Vagina (tissue), 2 donors: ENCODE results near the gene ZNF783.
"Not testable (repeated sequence)": the region's sequence is repeated elsewhere in the genome, so short reads cannot be mapped to it uniquely, and the experiment has no call there.

Experiments used
- POLR2A ChIP-seq, 2 donors: fragments of 450-650 bp; IDR thresholded peaks; one replicate each; pipeline ENCODE4 v1.6.1; 2017; ENCODE audit warnings: antibody characterized with exemption in 2 of 2, mild to moderate bottlenecking in 2 of 2, moderate library complexity in 2 of 2
- TF ChIP-seq, protein P1 (sequence below), 3 experiments: fragments of 450-650 bp in 2 of 3; fragments of 200-600 bp in 1 of 3; sonication (generic) in 1 of 3; IDR thresholded peaks; one replicate each; pipeline ENCODE4 v1.5.1; 2017 to 2019; ENCODE audit warnings: antibody characterized with exemption in 3 of 3, mild to moderate bottlenecking in 2 of 3, moderate library complexity in 2 of 3

DNA sequence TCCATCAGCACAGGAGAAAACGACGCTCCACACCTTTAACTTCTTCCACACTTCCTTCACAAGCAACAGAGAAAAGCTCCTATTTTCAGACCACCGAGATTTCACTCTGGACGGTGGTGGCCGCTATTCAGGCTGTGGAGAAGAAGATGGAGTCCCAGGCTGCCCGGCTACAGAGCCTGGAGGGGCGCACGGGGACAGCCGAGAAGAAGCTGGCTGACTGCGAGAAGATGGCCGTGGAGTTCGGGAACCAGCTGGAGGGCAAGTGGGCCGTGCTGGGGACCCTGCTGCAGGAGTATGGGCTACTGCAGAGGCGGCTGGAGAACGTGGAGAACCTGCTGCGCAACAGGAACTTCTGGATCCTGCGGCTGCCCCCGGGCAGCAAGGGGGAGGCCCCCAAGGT lies 11.8 kb upstream of the ZNF783 start:
- TF ChIP-seq, protein P1, sequence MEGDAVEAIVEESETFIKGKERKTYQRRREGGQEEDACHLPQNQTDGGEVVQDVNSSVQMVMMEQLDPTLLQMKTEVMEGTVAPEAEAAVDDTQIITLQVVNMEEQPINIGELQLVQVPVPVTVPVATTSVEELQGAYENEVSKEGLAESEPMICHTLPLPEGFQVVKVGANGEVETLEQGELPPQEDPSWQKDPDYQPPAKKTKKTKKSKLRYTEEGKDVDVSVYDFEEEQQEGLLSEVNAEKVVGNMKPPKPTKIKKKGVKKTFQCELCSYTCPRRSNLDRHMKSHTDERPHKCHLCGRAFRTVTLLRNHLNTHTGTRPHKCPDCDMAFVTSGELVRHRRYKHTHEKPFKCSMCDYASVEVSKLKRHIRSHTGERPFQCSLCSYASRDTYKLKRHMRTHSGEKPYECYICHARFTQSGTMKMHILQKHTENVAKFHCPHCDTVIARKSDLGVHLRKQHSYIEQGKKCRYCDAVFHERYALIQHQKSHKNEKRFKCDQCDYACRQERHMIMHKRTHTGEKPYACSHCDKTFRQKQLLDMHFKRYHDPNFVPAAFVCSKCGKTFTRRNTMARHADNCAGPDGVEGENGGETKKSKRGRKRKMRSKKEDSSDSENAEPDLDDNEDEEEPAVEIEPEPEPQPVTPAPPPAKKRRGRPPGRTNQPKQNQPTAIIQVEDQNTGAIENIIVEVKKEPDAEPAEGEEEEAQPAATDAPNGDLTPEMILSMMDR (IDR thresholded peaks at IDR 0.05) = not testable (repeated sequence)
- not testable (repeated sequence) for TF ChIP-seq POLR2A (IDR thresholded peaks at IDR 0.05)
